Measurements from ENCODE around the gene ULK4.

GRCh38 chr3:41997702-41998550 lies 36.0 kb upstream of the ULK4 start:
- TF ChIP-seq, protein P1, sequence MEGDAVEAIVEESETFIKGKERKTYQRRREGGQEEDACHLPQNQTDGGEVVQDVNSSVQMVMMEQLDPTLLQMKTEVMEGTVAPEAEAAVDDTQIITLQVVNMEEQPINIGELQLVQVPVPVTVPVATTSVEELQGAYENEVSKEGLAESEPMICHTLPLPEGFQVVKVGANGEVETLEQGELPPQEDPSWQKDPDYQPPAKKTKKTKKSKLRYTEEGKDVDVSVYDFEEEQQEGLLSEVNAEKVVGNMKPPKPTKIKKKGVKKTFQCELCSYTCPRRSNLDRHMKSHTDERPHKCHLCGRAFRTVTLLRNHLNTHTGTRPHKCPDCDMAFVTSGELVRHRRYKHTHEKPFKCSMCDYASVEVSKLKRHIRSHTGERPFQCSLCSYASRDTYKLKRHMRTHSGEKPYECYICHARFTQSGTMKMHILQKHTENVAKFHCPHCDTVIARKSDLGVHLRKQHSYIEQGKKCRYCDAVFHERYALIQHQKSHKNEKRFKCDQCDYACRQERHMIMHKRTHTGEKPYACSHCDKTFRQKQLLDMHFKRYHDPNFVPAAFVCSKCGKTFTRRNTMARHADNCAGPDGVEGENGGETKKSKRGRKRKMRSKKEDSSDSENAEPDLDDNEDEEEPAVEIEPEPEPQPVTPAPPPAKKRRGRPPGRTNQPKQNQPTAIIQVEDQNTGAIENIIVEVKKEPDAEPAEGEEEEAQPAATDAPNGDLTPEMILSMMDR (IDR thresholded peaks at IDR 0.05), result peak in 2 of 4 experiments; percentile 21 to 29
- TF ChIP-seq POLR2A (IDR thresholded peaks at IDR 0.05), result no peak
